LHCN-M2 (cell line): ENCODE results near the gene CFAP46. TPM values are rescaled to one million over a fixed set of nuclear protein-coding genes. Genes with fewer than 3 reads are reported as not detected.
"Not testable (repeated sequence)": the region's sequence is repeated elsewhere in the genome, so short reads cannot be mapped to it uniquely, and the experiment has no call there.

ENCODE experiments used
- DNase-seq: peaks from one replicate; pipeline ENCODE4 v3.0.0-alpha.2; 2012; ENCODE audit warnings: low read depth
- total RNA-seq: library from RNA; depleted of rRNA; stranded (reverse); fragments of >200 nt; gene quantifications from 2 replicates; pipeline ENCODE4 v1.2.3, GENCODE V29; 2014

The CFAP46 gene
- total RNA-seq, 1 experiment from 2014 or later, result not detected

- no peak for DNase-seq
Observed at GRCh38 chr10:132900211-132900756, 42.1 kb downstream of the CFAP46 start.

- no peak for DNase-seq
Observed at GRCh38 chr10:132899751-132900065, 42.7 kb downstream of the CFAP46 start.

GRCh38 chr10:132899054-132899750 lies 43.2 kb downstream of the CFAP46 start:
- no peak for DNase-seq

DNA sequence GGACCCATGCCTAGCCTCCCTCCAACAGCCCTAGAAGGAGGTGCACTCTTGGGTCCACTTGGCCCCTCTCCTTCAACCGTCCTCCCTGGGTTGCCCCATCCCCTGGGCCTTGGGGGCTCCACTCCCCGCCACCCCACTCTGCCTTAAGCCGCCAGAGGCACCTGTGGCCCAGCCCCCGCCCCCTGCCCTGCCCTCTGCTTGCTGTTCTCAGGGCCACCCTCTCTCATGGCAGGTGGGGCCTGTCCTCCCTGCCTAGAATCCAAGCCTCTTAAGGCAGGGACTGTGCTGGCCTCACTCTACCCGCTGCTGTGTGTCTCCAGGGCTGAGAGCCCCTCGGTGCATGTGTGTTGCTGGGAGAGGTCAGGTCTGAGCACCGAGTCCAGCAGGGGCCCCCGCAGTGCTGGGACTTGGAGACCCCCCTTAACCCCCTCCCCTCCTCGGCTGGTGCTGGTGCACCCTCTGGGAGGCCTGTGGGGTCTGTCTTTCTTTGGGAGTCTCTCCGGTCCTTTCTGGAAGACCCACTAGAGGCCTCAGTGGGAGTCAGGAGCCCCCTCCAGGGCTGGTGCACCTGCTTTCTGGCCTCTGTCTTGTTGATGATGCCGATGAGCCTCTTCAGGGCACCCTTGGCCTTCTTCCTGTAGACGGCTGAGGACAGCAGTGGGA lies 43.8 kb downstream of the CFAP46 start:
- DNase-seq, result no peak

- no peak for DNase-seq
Observed at GRCh38 chr10:132897516-132898381, 44.6 kb downstream of the CFAP46 start.

GRCh38 chr10:132893786-132894185 lies 48.6 kb downstream of the CFAP46 start:
- DNase-seq, result not testable (repeated sequence)

DNA sequence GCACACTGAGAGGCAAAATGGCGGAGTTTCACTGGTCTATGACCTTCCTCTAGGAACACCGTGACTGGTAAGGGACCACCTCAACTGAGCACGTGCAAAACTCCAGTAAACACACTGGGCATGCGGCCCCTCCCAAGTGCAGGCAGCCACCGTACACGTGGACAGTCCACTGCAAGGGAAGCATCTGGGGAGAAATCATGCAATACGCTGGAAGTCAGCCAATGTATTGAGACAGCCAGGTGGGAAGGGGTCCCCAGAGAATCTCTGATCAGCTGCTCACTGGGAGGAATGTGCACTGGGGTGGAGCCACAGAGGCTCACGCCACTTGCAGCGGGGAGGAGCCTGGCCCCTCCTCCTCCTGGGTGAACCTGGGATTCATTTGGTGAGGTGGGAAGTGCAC lies 49.3 kb downstream of the CFAP46 start:
- no peak for DNase-seq

- no peak for DNase-seq
Observed at GRCh38 chr10:132892004-132892403, 50.4 kb downstream of the CFAP46 start.

GRCh38 chr10:132891368-132891767 lies 51.0 kb downstream of the CFAP46 start:
- DNase-seq, result no peak

GRCh38 chr10:132890301-132890700 lies 52.1 kb downstream of the CFAP46 start:
- no peak for DNase-seq

DNA sequence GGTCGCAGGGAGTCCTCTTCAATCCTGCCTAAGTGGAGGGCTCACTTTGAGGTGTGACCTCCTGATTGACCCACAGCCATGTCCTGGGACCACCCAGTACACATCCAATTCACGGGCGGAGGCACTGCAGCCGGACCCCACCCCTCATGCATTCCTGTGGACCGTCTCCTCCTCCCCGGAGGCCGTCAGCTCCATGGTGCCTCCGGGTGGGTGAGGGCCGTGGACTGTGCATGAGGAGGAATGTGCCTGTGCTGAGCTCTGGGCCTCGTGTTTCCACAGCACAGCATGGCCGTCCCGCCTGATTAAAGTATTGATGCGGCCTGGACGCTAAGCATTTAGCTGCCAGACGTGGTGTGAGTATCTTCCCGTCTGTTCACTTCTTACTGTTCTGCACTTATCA lies 52.8 kb downstream of the CFAP46 start:
- no peak for DNase-seq

DNA sequence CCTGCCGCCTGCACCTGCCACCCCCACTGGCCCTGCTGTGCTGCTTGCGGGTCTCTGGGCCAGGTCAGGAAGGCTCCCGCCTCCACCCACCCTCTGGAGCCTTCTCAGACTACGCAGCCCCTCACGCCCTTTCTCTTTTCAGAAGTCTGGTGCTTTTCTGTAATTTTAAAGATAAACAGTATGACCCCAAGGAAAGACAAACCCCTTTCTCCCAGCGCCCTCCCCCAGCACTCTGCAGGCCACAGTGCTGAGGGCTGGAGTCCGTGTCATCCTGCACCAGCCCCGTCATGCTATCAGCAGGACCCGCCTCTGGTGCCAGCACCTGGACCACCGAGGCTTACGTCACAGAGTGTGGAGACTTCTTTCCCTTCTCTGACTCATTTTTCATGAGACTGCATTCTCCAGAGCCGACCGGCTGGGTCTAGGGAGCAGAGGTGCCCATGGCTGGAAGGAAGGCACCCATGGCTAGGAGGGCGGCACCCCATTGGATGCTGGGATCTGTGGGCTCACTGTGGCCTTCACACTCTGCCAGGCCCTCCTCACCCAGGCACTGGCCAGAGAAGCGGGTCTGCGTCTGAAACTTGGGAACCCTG lies 53.4 kb downstream of the CFAP46 start:
- DNase-seq, result no peak

DNA sequence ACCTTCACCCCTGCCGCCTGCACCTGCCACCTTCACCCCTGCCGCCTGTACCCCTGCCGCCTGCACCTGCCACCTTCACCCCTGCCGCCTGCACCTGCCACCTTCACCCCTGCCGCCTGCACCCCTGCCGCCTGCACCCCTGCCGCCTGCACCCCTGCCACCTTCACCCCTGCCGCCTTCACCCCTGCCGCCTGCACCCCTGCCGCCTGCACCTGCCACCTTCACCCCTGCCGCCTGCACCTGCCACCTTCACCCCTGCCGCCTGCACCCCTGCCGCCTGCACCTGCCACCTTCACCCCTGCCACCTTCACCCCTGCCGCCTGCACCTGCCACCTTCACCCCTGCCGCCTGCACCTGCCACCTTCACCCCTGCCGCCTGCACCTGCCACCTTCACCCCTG lies 53.9 kb downstream of the CFAP46 start:
- DNase-seq, result not testable (repeated sequence)

DNA sequence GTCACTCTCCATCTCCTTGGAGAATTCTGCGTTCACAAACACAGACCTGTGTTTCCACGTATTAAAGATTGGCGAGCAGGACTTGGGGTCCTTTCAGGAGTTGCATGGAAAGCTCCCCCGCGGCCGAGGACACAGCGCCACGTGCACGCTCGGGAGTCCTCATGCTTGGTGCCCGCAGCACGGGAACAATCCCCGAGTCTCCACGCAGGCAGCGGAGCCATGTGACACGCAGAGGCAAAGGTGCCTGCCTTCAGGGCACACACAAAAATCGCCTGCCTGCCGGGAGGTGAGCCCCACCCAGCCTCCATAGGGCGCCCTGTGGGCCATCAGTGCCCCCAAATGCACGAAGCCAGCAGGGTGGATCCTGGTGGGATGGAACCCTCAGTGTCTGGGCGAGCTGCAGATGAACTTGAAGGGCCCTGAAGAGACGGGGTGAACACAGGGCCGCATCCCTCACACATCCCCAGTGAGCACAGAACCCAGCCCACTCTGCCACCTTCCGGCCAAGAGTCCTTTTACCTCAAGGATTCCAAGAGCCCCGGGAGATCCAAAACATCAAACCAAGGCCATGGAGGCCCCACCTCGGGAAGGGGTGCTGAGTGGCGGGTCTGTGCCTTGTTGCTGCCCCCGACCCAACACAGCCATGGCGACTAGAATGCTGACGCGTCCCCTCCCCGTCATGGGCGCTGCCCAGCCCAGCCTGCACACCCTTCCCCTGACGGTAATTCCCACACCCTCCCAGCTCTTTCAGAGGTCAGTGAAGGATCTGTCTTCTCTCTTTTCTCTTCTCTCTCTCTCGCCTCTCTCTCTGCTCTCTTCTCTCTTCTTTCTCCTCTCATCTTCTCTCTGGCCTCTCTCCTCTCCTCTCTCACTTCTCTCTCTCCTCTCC lies 55.9 kb downstream of the CFAP46 start:
- DNase-seq, result no peak

GRCh38 chr10:132885451-132886210 lies 56.7 kb downstream of the CFAP46 start:
- no peak for DNase-seq

DNA sequence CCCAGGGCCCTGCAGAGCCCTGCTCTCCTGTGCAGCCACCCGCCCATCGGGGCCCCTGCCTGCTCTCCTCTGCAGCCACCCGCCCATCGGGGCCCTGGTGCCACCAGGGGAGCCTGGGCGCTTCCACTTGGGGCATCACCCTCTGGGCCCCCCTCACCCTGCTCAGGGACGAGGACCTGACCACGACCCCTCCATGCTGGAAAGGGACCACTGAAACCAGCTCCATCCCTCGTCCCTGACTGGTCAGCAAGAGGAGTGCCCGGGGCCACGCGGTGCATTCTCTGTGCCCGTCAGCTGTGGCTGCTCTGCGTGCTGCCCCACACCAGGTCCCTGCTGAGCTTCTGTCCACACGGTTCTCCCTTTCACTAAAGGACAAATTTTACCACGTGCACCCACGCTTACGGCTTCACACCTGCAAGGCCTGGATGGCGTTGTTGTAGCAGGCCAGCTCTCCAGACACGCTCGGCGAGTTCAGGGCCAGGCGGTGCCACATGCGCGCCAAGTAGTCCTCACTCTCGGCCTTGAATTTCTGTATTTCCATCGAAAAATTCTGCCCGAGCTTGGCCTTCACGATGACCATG lies 57.6 kb downstream of the CFAP46 start:
- no peak for DNase-seq

DNA sequence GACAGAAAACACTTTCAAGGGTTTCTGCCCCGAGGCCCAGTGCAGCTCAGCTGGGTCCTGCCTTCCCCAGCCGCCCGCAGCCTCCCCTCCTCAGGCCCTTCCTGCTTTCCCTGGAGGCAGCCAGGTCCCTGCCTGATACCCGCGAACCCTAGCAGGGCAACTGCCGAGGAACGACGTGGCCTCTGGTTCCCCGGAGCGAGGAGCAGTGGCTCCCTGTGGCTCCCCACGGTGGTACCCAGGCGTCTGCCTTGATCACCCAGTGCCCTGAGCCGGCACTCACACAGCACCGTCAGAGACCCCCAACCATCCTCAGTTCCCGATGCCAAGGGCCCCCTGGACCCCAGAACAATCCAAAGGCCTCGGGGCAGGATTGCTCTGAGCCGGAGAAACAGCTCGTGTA lies 58.3 kb downstream of the CFAP46 start:
- DNase-seq, result no peak

DNA sequence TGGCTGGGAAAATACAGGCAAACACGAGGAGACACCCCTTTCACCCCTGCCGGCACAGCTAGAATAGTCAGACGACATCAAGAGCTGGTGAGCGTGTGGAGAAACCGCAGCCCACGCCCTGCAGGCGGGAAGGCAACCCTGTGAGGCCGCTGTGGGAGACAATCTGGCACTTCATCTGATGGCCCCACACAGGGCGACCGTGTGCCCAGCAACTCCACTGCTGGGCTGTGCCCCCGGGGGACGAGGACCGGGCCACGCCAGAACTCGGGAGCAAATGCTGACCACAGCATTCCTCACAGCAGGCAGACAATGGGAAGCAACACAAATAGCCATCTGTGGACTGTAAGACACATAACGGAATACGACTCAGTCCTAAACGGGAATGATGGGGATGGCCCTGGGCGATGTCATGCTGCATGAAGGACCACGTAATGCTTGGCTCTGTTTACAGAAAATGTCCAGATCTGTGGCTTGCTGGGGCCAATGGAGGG lies 58.9 kb downstream of the CFAP46 start:
- DNase-seq, result no peak
